Medulla oblongata (tissue), 1 donor: ENCODE measurements around the gene TUNAR.
A peak's percentile ranks its signal among the peaks of the same experiment; 100 is the strongest.

Experiments
- DNase-seq: peaks from one replicate; pipeline ENCODE4 v3.0.0-alpha.2; 2015; ENCODE audit errors: extremely low spot score

TUNAR gene

DNA sequence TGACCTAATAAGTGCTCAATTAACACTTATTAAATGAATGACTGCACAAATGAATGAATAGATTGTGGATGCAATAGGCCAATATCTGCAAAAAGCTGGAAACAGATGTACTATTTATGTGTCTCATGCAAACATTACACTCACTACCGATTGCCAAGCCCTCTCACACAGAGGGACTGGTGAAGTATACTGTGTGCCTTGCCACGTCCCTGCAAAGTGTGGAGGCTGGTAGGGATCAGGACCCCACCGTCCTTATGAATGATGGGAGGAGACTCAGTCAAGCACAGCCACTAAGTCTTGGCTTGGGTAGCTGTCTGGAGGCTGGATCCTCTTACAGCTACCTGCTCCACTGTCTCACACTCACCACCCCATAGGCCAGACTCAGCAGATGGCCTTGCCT lies 3.9 kb upstream of the TUNAR start:
- no peak for DNase-seq

DNA sequence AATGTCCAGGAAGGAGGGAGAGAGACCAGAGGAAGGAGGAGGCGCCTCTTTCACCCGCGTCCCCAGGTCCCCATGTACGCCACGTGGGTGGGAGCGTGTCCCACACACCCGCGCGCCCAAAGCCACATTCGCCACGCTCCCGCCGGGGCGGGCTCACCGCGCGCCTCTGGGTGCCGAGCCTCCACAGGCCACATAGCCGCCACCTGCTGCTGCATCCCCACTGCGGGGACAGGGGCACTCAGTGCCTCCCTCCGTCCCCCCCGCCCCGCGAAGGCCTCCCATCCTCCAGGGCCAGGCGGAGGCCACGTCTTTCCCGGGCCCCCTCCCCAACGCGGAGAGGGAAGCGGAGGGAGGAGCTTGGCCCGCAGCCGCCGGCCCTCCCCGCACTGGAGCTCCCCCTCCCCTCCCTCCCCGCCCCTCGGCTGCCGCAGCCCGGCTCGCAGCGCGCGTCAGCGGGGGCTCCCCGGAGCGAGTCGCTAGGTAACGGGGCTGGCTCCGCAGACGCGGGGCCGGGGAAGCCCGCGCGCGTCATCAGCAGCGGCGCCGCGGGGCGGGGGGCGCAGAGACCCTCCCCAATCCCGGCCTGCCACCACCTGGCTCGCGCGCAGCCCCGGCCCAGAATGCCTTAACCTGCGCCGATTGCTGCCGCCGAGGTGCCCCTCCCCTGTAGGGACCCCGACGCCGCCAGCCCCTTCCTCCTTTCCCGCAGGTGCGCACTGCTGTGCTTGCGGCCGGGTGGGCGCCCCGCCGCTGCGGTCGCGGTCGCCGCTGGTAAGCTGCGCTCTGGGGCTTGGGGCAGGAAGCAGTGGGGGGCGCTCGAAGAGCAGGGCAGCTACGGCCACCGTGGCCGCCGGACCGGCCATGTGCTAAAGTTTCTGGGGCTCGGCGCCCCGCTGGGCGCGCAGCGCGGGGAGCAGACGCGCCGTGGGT lies 536 bp upstream of the TUNAR start:
- no peak for DNase-seq

DNA sequence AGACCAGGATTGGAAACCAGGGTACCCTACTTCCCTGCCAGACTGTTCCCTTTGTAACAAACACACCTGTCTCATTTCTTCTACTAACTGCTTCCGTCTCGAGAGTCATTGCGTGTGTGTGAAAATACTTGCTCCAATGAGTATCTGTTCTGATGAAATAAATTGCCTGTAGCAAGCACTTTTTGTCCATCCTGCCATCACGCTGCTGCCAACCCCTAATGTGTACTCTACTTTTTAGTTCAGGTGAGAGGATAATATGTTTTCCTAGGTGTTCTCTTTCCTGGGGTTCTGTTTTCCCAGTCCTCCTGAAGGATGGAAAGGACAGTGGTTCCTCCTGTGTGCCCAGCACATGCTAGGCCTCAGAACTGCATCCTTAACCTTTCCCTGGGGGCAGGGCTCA lies 1.0 kb downstream of the TUNAR start:
- DNase-seq: no peak

DNA sequence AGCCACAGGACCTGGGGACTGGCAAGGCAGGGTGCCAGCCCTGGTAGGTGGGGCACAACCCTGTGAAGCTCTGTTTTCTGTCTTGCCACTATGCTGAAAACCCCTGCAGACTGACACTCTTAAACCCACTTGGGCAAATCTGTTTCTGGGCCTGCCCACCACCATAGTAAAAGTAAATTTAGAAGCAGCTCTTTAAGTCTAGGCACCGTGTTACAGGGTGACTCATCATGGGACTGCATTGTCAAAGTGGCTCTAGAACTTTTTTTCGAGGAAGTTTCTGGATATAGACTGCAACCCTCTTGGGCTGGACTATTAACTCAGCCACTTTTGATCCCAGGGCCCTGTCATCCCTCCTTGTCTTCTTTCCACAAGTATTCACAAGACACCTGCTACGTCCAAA lies 7.7 kb downstream of the TUNAR start:
- no peak for DNase-seq

DNA sequence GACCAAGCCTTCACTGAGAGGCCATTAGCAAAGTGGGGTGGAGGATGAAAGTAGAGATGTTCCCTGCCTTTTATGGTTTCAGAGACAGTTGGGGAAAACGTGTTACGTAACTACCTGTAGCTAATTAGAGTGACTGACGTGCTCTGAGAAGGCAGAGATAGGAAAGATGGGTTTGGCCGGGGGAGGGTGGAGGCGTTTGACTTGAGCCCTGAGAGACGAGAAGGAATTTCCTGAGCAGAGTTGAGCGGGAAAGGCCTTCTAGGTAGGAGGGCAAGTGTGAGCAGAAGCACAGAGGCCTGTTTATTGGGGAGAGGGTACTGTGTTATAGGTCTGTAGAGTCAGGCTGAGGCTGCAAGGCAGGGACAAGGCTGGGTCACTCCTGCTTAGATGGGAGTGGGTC lies 8.6 kb downstream of the TUNAR start:
- DNase-seq: no peak

DNA sequence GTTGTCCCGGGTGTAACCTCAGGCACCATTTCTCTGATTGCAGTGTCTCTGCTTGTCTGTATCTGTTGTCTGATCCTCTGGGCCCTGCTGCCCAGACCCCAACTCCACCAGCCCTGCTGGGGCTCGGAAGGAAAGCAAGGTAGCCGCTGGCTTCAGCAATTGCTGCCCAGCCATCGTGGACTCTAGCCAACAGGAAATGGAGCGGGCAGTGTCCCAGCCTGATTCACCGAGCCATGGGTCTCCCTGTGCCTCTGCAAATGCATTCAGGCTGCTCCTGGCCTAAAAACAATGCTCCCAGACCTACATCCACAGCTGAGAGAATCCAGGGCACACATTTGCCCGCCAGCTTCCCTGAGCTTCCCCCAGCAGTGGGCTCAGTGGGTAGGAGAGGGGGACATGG lies 9.2 kb downstream of the TUNAR start:
- peak; percentile 10 for DNase-seq

DNA sequence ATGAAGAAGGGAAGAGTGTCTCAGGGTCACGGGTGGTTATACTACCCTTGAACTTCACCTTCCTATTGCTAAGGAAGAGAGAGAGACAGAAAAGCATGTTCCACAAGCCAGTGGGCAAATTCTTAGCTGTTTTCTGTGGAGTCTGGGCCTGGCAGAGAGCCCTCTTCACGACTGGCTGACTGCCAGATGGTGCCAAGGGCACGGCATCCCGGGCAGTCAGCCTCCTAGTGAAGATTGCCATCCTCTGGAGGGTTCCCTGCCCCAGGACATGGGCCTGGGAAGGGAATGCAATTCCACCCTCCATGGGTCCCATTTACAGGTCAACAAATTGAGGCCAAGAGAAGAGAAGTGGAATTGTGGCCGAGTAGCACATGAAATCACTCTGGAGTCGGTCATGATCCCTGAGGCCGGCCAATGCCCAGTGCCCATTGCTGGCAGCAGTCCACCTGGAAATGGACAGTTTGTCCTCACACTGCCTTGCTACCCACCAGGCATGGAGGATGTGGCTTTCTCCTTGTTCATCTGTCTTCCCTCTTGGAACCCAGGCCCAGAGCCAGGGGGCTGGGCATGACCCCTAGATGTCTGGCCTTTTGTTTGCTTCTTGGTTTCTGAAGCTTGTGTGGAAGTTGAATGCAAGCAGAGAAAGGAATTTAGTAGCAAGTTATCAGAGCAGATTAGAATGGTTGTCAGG lies 9.9 kb downstream of the TUNAR start:
- peak; percentile 48 for DNase-seq

DNA sequence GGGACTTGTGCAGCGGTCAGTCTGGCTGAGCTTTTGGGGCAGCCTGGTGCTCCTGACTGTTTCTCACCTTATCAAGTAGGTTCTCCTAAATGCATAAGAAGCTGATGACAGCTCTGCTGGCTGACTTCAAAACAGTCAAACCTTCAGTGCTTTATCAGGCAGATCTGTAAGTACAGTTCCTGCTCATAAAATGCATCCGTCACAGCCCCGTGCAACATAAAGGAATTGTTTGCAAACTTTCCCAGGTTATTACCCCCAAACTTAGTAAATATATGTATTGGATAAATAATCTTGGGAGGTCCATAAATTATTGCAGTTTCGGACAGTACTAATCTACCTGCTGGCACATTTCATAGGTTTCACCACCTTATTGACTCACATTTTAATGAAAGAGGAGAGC lies 10.7 kb downstream of the TUNAR start:
- no peak for DNase-seq

DNA sequence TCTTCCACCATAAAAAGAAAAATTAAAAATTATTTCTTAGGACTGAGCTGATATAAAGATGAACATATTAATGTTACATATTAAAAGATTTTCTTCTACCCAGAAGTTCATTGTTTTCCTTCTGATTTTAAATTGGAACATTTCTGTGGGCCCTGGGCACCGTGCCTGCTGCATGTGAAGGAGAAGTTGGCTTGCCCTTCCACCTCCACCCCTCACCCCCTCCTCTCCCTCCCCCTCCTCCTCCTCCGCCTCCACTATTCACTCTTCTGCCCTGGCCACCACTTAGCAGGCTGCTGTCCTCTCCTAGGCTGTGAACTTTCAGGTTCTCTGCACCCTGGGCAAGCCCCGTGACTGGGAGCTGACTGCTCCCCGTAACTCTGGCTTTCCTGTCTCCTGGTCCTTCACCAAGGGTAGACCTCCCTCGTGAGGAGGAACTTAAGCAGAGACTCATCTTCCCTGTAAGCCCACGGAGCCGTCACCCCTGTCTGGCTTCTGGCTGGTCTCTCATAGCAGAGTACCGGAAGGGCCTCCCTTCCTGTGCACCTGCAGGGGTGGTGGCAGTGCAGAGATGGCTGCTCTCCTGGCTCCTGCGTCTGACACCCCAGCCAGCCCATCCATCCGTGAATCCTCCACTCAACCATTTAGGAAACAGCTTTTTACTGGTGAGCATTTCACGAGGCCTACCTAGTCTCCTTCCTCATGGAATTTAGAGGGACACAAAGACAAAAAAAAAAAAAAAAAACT lies 12.8 kb downstream of the TUNAR start:
- no peak for DNase-seq

DNA sequence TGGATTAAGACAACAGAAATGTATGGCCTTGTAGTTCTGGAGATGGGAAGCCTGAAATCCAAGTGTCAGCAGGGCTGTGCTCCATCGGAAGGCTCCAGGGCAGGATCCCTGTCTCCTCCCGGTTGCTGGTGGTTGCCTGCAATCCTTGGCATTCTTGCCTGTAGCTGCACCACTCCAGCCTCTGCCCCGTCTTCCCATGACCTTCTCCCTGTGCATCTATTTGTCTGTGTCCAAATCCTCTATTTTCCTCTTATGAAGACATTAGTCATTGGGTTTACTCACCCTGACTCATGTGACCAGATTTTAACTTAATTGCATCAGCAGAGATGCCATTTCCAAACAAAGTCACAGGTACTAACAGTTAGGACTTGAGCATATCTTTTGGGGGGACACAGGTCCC lies 15.1 kb downstream of the TUNAR start:
- no peak for DNase-seq

DNA sequence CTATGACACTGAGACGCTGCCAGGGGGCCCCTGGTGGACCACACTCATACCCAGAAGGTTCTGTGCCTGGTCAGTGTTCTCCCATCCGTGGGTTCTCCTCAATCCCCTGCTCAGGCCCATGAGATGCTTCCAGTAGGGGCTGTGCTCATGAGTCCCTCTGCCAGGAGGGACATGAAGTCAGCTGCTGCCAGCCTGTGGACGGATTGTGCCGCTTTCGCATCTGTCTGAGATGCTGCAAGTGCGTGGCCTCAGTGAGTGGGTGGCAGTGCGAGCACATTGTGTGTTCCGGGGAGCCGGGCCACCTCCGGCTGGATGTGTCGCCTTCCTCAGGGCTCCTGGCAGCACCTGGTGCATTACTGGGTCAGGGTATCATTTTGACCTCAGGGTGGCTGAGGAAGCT lies 15.5 kb downstream of the TUNAR start:
- no peak for DNase-seq

DNA sequence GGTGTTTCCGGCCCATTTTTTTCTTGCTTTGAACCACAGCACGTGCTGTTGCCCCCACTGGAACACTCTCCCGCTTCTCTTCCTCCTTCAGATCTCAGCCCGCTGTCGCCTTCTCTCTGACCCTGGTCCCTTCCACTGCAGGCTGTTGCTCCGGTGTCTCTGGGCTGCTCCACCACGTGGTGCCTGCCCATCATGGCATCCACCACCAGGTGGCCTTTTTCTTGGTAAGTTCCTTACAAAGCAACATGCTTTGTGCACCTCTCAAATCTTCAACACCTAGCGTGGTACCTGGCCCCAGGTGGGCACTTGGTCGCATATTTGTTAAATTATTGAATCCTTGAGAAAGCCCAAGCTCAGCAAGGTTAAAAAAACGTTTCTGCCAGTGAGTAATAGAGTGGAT lies 19.1 kb downstream of the TUNAR start:
- DNase-seq: no peak

DNA sequence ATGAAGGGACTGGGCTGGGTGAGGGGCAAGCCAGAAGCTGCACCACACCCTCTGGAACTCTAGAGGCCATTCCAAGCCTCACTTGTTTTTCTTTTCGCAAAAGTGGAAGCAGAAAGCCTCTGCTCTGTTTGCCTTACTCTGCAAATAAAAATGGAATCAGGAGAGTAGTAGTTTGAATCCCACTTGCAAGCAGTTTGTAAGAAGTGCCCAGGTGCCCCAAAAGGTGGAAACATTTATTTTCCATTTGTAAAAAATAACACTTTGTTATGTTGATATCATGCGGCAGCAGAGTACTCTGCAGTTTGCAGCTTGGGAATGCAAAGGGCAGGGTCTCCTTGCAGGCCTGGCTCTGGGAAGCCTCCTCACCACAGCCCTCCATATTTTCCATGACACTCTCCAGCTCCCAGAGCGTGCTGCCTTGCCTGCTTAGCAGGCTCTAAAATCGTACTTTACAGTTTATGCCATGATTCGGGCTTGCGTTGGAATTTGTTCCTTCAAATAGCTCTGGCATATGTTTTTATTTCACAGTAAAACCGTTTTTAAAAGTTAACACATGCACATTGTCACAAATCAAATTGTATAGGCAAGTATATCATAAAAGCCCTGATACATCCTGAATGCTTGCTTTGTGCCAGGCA lies 20.0 kb downstream of the TUNAR start:
- no peak for DNase-seq

DNA sequence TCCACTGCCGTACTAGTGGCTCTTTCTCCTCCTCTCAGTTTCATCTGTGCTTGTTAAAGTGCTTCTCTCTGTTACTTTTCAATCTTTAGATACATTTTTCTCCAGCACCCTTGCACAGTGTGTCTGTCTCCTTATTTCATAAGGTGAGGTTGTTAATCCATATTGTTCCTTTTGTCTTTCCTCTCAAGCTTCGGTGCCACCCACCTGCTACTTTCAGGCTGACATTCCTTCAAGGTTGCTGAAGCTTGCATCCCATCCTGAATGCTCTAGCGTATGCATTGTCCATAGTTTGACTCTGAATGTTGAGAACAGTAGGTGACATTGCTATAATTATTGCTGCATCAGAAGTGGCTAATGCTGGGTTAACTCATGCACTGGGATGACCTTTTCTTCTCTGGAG lies 20.6 kb downstream of the TUNAR start:
- DNase-seq: no peak

DNA sequence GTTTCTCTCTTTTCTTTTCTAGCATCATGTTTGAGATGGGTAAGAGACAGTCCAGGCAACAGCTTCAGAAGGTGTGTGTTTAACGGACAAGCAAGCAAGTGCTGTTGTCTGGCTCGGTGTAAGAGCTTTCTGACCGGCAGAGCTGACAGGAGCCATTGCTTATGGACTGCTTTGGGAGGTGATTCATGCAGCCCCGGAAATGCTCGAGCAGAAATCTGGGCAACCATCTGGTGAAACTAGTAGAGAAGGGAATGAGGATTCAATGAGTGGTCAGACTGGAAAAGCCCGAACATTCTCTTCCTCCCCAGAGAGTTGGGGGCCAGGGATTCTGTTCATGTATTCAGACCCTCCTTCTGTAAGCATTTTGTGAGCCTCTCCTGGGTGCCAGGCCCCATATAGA lies 24.4 kb downstream of the TUNAR start:
- no peak for DNase-seq

DNA sequence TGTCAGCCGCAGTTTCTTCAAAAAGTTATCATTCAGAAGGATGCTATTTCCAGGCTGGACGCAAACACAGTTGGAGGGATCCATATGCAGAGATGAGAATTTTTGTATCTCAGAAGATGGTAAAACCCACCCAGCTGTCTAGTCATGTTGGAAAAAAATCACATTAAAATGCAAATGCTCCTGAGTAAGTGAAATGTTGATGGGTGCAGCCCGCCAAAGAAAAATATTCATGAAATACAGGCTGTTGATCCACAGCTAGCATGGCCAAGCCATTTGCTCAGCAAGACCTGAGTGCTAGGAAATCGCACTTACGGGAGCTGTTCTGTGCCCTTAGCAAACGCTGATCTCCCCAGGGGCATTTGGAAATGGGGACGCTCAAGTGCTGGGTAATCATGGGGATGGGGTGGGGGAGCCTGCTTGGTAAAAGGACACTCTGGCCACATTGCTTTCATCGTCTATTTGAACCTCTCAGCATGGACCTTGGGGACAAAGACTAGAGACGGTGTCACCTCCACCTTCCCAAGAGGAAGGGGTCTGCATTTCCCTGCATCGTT lies 25.7 kb downstream of the TUNAR start:
- DNase-seq: no peak

DNA sequence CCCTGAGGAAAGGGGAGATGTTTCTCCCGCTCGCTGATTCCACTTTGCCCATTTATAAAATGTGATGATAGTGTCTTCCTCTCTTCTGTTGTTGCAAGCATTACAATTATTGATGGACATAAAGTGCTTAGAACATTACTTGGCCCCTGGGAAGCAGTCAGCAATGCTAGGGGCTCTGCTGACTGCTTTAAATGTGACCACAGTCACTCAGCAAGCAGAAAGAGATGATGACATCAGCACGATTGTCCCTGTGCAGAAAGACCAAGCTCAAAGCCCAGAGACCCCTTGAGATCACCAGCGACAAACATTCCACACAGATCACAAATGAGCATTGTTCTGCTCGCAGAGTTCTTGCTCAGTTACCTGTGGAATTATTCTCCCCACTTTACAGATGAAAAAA lies 26.5 kb downstream of the TUNAR start:
- DNase-seq: no peak

DNA sequence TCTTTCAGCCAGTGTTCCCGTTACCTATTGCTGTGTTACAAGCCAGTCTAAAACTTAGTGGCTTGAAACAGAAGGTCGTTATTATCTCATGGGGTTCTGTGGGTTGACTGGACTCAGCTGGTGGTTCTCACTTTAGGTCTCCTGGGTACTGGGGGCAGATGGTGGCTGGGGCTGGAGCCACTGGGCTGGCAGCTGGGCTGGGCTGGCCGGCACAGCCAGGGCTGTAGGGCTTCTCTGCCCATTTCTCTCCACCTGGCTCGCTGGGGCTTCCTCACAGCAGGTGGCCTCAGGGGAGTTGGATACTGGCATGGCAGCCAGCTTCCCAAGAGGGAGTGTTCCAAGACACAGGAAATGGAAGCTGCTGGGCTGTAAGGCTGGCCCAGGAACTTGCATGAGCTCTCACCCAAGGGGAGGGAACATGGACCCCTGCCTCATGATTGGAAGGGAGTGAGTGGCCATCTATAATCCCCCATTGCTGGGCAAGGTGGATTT lies 27.0 kb downstream of the TUNAR start:
- DNase-seq: no peak

DNA sequence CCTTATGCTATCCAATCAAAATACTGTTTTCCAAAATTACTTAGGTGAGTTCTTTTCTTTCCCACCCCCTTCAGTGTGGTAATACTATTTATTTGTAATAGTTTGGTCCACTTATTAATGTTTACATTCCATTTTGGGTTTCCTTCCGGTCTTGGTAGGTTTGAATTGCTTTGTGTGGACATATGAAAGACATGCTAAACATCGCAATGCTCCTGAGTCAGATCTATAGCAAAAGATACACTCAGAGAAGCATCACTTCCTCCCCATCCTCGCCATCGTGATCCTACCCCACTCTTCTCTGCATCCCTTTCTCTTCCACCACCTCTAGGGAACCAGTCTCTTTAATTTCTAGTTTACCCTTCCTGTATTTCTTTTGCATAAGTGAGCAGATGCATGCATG lies 30.0 kb downstream of the TUNAR start:
- DNase-seq: no peak

DNA sequence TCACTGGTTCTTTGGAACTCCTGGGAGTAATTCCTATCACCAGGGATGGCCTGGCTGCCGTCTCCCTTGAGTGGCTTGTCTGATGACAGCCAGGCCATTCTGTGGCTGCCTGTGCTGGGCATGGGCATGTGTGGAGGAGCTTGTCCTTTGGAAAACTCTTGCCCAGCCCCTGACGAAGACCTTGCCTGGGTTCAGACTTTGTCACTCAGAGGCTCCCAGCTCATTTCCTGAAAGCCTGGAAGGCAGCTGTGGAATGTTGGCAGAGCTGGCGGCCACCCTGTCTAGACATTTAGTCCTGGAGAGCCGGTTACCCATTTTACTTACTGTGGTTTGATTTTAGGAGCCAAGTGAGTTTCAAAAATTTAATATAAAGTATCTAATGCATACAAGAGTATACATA lies 34.0 kb downstream of the TUNAR start:
- no peak for DNase-seq

DNA sequence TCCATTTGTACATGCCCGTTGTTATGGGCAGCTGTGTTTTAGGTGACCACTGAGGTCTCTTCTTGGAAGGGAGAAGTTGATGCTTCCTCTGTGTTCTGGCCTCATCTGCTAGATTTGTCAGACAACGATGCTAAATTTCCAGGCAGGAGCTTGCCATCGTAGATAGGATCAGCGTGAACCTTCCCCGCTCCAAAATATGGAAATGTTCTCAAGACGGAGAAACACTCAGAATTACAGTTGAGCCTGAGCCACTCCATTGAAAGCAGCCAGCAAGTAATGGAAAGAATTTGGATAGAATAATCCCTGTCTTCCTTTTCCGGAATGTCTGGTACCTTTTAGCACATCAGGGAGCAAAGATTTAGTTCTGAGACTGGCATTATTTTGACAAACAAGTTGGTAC lies 34.8 kb downstream of the TUNAR start:
- DNase-seq: no peak

DNA sequence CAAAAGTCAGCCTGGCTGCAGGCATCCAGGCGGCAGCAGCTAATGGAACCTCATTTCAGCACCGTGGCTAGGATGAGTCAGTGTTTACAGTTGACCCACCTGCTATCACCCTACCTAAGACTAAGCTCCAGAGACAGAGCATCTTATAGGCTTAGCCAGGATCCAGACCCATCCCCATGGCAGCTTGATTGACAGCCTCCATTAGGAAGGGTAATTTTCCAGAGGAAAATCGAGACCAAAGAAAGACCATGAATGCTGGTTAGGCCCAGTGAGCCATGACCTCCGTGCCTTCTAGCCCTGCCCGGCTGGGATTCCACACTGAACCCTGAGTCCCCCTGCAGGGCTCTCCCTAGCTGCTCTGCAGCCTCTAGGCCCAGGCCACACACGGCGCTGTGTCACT lies 38.7 kb downstream of the TUNAR start:
- DNase-seq: no peak
